NCI-H187 (cell line): Measurements from ENCODE around the gene C12orf43.

ENCODE experiments used
- DNase-seq, 2 experiments: peaks; one replicate each; lab custom pipeline; 2025; lab: John Stamatoyannopoulos, UW

Gene C12orf43

GRCh38 chr12:121030576-121031212 lies 14.4 kb upstream of the C12orf43 start:
- DNase-seq = no peak

GRCh38 chr12:121026274-121027045 lies 10.2 kb upstream of the C12orf43 start:
- no peak for DNase-seq

- DNase-seq = no peak
Observed at GRCh38 chr12:121025442-121026226, 9.3 kb upstream of the C12orf43 start.

- no peak for DNase-seq
Observed at GRCh38 chr12:121023799-121024198, 7.5 kb upstream of the C12orf43 start.

GRCh38 chr12:121022713-121023112 lies 6.4 kb upstream of the C12orf43 start:
- no peak for DNase-seq

- DNase-seq = no peak
Observed at GRCh38 chr12:121021754-121022153, 5.5 kb upstream of the C12orf43 start.

GRCh38 chr12:121018860-121019617 lies 2.8 kb upstream of the C12orf43 start:
- DNase-seq = no peak

- DNase-seq = no peak
Observed at GRCh38 chr12:121017966-121018491, 1.7 kb upstream of the C12orf43 start.

GRCh38 chr12:121013715-121014114 lies 2.6 kb downstream of the C12orf43 start:
- no peak for DNase-seq

- no peak for DNase-seq
Observed at GRCh38 chr12:121011820-121012219, 4.5 kb downstream of the C12orf43 start.

GRCh38 chr12:121010860-121011259 lies 5.4 kb downstream of the C12orf43 start:
- no peak for DNase-seq

GRCh38 chr12:121009741-121010140 lies 6.5 kb downstream of the C12orf43 start:
- DNase-seq = no peak

- DNase-seq = no peak
Observed at GRCh38 chr12:121008347-121009098, 7.8 kb downstream of the C12orf43 start.

GRCh38 chr12:121005346-121005815 lies 10.9 kb downstream of the C12orf43 start:
- no peak for DNase-seq

GRCh38 chr12:121004253-121004815 lies 12.0 kb downstream of the C12orf43 start:
- no peak for DNase-seq

GRCh38 chr12:121003650-121004049 lies 12.6 kb downstream of the C12orf43 start:
- DNase-seq = no peak

GRCh38 chr12:121001841-121002483 lies 14.3 kb downstream of the C12orf43 start:
- DNase-seq = no peak

- no peak for DNase-seq
Observed at GRCh38 chr12:121001060-121001459, 15.2 kb downstream of the C12orf43 start.

- no peak for DNase-seq
Observed at GRCh38 chr12:121000530-121000929, 15.8 kb downstream of the C12orf43 start.
